ENCODE results near the gene COL4A2.
"Not testable (repeated sequence)": the region's sequence is repeated elsewhere in the genome, so short reads cannot be mapped to it uniquely, and the experiment has no call there.

The COL4A2 gene

GRCh38 chr13:110445722-110446574 is 138.9 kb downstream of the COL4A2 start:
- no peak for DNase-seq

- no peak for DNase-seq
Observed at GRCh38 chr13:110446575-110446890, 139.4 kb downstream of the COL4A2 start.

- DNase-seq = no peak
Observed at GRCh38 chr13:110447058-110447511, 140.0 kb downstream of the COL4A2 start.

GRCh38 chr13:110447801-110448200 is 140.7 kb downstream of the COL4A2 start:
- DNase-seq = no peak

GRCh38 chr13:110448230-110448629 is 141.1 kb downstream of the COL4A2 start:
- no peak for DNase-seq

- no peak for DNase-seq
Observed at GRCh38 chr13:110448677-110449076, 141.6 kb downstream of the COL4A2 start.

GRCh38 chr13:110449219-110450015 is 142.3 kb downstream of the COL4A2 start:
- no peak for DNase-seq

GRCh38 chr13:110450016-110450900 is 143.2 kb downstream of the COL4A2 start:
- no peak for DNase-seq

- no peak for DNase-seq
Observed at GRCh38 chr13:110450941-110451730, 144.1 kb downstream of the COL4A2 start.

- not testable (repeated sequence) for DNase-seq
Observed at GRCh38 chr13:110453091-110453490, 146.0 kb downstream of the COL4A2 start.

GRCh38 chr13:110453797-110454196 is 146.7 kb downstream of the COL4A2 start:
- DNase-seq = no peak

GRCh38 chr13:110454227-110454859 is 147.3 kb downstream of the COL4A2 start:
- no peak for DNase-seq

- DNase-seq = no peak
Observed at GRCh38 chr13:110454956-110455355, 147.9 kb downstream of the COL4A2 start.

GRCh38 chr13:110455444-110455843 is 148.4 kb downstream of the COL4A2 start:
- DNase-seq = no peak

GRCh38 chr13:110455941-110456340 is 148.9 kb downstream of the COL4A2 start:
- DNase-seq = peak; percentile 36

- no peak for DNase-seq
Observed at GRCh38 chr13:110456550-110456949, 149.5 kb downstream of the COL4A2 start.

GRCh38 chr13:110457361-110457760 is 150.3 kb downstream of the COL4A2 start:
- no peak for DNase-seq

GRCh38 chr13:110458017-110458416 is 150.9 kb downstream of the COL4A2 start:
- no peak for DNase-seq

GRCh38 chr13:110458594-110459365 is 151.7 kb downstream of the COL4A2 start:
- no peak for DNase-seq

- DNase-seq = no peak
Observed at GRCh38 chr13:110462091-110462490, 155.0 kb downstream of the COL4A2 start.

- no peak for DNase-seq
Observed at GRCh38 chr13:110463156-110463555, 156.1 kb downstream of the COL4A2 start.
